OCI-M2 (cell line): ENCODE data around the gene HCN3.
"Not testable (repeated sequence)": the region's sequence is repeated elsewhere in the genome, so short reads cannot be mapped to it uniquely, and the experiment has no call there.

Experiments used
- DNase-seq: peaks from one replicate; lab custom pipeline; 2025; ENCODE audit not compliant: unreplicated experiment; lab: John Stamatoyannopoulos, UW

Gene HCN3

DNA sequence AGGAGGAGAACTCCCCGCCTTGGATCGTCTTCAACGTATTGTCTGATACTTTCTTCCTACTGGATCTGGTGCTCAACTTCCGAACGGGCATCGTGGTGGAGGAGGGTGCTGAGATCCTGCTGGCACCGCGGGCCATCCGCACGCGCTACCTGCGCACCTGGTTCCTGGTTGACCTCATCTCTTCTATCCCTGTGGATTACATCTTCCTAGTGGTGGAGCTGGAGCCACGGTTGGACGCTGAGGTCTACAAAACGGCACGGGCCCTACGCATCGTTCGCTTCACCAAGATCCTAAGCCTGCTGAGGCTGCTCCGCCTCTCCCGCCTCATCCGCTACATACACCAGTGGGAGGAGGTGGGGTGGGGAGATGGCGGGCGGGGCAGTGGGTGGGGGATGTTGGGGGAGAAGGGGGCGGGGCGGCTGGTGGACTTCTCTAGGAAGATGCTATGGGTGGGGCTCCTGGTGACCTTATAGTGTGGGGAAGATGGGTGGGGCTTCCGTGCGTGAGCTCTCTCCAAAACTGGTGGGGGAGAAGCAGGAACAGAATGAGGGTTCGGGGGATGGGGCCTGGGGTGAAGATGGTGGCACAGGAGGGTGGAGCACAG, 5.3 kb downstream of the HCN3 start:
- no peak for DNase-seq

DNA sequence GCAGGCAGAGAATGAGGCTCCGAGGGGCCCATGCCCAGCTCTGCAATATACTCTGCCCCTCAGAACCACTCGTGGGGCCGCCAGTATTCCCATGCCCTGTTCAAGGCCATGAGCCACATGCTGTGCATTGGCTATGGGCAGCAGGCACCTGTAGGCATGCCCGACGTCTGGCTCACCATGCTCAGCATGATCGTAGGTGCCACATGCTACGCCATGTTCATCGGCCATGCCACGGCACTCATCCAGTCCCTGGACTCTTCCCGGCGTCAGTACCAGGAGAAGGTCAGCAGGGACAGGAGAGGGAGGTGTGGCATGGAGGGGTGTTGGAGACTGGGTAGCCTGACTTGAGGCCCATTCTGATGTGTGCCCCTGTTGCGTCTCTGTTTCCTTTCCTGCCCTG, 7.2 kb downstream of the HCN3 start:
- no peak for DNase-seq

DNA sequence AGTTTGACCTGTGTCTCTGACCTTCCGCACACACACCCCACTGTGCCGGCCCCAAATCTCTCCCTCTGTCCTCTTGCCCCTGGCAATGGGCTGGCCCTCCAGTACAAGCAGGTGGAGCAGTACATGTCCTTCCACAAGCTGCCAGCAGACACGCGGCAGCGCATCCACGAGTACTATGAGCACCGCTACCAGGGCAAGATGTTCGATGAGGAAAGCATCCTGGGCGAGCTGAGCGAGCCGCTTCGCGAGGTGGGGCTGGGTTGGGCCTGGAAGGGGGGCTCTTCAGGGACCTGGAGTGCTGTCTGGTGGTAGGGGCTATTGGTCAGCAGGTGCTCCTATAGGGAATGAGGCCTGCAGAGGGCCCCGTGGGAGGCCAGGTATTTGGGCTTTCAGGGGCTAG, 7.8 kb downstream of the HCN3 start:
- DNase-seq: no peak

DNA sequence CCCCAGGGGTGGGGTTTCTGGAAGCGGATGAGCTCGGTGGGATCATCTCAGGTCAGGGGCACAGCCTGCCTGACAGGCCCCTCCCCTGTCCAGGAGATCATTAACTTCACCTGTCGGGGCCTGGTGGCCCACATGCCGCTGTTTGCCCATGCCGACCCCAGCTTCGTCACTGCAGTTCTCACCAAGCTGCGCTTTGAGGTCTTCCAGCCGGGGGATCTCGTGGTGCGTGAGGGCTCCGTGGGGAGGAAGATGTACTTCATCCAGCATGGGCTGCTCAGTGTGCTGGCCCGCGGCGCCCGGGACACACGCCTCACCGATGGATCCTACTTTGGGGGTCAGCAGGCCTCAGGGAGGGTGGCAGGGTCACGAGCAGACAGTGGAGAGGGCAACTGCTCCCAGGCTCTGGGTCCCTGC, 8.4 kb downstream of the HCN3 start:
- no peak for DNase-seq

DNA sequence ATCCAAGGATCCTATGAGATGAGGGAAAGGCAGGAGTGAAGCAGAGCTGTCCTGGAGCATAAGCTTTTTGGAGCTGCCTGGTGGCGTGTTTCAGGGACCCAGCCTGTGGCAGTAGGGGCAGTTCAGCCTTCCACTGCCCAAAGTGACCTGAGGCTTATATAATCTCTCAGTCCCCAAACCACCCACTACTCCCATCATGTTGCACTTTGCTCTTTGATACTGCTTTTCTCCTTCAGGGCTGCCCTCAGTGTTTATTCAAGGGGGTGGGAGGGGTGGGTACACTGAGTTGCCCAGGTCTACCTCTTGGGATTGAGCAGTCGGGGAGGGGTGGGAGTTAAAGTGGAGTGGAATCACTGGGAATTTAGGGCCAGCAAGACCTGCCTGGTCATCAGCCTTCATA, 9.3 kb downstream of the HCN3 start:
- DNase-seq: no peak

DNA sequence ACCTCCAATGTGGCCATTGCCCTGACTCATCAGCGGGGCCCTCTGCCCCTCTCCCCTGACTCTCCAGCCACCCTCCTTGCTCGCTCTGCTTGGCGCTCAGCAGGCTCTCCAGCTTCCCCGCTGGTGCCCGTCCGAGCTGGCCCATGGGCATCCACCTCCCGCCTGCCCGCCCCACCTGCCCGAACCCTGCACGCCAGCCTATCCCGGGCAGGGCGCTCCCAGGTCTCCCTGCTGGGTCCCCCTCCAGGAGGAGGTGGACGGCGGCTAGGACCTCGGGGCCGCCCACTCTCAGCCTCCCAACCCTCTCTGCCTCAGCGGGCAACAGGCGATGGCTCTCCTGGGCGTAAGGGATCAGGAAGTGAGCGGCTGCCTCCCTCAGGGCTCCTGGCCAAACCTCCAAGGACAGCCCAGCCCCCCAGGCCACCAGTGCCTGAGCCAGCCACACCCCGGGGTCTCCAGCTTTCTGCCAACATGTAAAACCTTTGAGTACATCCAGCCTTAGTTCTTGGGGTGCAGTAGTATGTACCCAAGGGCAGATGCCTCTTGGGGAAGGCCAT, 10.8 kb downstream of the HCN3 start:
- no peak for DNase-seq

DNA sequence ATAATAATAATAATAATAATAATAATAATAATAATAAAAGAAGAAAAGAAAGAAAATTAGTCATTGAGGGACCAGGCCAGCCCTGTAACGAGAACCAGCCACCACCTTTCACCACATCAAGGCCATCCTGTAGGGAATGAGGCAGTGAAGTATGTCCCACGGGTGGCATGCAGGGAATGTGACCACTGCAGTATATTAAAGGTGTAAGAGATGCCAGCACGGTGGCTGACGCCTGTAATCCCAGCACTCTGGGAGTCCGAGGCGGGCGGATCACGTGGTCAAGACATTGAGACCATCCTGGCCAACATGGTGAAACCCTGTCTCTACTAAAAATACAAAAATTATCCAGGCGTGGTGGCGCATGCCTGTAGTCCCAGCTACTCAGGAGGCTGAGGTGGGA, 13.7 kb downstream of the HCN3 start:
- DNase-seq: not testable (repeated sequence)

DNA sequence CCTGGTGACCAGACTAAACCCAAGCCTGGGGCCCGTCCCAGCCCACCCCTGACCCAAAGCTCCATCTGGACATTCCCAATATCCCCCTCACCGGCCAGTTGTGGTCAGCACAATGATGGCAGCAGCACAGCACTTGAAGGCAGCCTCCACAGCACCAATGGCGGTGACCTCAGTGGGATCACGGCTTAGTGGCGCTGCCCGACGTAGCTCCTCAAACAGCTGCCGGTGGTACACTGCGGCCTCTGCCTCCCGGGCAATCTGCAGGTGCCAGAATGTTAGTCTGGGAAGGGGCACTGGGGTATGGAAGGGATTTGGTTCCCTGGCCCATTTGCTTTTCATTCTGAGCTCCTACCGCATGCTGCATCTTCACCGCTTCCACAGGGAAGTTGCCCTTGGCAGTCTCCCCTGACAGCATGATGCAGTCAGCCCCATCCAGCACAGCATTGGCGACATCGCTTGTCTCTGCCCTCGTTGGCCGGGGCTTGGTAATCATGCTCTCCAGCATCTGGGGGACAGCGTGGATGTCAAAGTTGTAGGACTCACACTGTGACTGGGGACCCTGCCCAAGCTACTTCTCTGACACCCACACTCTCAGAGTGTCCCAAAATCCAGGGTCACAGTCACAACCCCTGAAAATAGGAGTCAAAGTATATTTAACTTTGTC, 16.0 kb downstream of the HCN3 start:
- DNase-seq: no peak

DNA sequence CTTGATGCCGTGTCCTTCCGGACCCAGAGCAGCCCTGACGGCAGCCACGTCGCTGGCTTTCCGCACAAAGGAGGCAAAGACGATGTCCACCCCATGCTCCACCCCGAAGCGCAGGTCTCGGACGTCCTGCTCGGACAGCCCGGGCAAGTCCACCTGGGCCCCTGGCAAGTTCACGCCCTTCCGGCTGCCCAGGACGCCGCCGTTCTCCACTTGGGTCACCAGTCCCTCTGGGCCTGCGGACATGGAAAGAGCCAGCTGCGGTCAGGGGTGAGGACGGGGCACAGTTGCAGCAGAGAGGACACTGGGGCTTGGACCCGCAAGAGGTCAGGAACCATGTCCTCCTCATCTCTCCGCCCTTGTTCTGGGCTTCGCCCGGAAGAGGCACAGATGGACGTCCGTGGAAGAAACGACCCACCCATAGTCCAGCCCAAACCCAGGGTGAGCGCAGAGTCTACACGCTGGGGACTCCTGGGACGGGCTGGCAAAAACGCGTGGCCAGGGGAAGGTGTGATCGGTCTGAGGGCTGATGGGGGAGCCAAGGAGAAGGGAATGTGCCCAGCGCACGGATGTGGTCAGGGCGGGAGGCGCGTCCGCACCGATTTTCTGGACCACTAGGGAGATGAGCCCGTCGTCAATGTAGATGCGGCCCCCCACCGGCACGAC, 17.4 kb downstream of the HCN3 start:
- no peak for DNase-seq

DNA sequence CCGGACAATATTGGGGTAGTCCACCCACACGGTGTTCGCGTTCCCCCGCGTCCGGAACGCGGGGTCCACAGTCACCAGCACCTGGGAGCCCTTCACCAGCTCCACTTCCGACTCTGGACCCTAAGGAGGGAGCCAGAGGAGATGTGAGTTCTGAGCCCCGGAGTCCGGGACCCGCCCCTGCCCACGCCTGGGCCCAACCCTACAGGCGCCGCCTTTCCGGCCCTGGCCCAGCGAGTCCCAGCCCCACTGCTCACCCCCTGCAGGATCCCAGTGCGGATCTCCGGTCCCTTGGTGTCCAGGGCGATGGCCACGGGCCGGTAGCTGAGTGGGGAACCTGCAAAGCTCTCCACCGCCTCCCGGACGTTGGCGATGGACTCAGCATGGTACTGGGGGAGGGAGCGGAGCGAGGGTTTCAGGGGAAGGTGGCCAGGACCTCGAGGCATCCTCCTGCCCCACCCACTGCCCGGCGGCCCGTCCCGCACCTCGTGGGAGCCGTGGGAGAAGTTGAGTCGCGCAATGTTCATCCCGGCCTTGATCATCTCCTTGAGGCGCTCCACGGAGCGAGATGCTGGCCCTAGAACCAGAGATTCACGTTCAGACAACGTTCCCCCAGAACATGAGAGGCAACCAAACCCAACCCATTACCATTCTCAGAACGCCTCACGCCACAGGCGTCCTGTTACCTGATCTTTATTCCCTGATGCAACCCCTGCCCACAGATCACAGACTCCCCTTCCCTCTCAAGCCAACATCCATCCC, 18.1 kb downstream of the HCN3 start:
- DNase-seq: no peak

DNA sequence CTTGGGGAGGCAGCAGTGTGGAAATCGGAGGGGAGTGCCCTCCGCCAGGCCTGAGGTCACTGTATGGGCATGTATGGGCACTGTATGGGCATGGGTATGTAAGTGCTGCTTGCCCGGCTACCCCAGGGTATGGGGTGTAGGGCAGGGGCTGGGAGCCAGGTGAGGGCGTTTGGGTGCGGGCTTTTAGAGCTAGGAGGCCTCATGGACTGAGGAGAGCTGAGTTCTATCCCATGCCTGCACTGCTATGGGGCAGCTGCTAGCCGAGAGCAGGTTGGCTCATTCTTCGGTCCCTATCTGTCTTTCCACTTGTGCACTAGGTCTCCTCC, 18.6 kb downstream of the HCN3 start:
- no peak for DNase-seq

DNA sequence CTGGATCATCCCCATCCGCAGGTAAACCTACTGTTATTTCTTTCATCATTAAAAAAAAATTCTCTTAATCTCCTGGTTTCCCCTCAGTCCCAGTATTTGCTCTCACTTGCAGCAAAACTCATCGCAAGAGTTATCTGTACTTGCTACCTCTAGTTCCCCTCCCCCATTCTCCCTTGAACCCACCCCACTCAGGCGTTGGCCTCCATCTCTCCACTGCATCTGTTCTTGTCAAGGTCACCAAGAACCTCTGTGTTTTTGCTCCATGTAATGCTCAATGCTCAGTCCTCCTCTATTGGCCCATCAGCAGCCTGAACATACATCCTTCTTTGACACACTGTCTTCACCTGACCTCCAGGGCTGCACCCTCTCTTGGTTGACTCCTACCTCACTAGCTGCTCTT, 19.4 kb downstream of the HCN3 start:
- DNase-seq: no peak

DNA sequence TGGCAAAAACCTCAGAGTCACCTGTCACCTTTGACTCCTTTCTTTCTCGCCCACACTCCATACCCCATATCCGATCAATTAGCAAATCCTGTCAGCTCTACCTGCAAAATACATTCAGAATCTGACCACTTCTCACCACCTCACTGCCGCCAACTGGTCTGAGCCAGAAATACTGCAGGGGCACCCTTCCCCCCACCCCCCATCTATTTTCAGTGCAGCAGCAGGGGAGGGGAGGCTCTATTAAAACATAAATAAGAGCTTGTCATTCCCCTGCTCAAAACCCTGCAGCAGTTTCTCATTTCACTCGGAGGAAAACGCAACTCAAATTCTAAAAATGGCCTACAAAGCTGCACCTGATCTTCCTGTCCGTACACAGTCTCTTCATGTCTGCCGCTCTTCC, 20.1 kb downstream of the HCN3 start:
- DNase-seq: no peak

DNA sequence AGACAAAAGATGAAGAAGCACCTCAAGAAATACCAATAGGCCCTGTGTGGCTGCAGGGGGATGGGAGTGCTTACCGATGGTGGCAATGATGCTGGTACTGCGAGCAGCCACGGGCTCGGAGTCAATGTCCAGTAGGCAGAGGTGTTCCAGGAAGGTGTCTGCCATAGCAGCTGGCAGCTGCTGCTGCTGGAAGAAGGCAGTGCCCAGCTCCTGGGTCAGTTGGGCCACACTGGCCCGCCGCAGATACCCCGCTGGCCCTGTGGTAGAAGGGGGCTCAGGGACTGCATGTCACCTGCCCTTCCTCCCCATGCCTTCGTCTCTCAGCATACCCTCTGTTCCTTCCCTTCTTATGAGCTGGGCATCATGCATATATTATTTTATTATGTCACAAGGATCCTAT, 22.8 kb downstream of the HCN3 start:
- DNase-seq: no peak

DNA sequence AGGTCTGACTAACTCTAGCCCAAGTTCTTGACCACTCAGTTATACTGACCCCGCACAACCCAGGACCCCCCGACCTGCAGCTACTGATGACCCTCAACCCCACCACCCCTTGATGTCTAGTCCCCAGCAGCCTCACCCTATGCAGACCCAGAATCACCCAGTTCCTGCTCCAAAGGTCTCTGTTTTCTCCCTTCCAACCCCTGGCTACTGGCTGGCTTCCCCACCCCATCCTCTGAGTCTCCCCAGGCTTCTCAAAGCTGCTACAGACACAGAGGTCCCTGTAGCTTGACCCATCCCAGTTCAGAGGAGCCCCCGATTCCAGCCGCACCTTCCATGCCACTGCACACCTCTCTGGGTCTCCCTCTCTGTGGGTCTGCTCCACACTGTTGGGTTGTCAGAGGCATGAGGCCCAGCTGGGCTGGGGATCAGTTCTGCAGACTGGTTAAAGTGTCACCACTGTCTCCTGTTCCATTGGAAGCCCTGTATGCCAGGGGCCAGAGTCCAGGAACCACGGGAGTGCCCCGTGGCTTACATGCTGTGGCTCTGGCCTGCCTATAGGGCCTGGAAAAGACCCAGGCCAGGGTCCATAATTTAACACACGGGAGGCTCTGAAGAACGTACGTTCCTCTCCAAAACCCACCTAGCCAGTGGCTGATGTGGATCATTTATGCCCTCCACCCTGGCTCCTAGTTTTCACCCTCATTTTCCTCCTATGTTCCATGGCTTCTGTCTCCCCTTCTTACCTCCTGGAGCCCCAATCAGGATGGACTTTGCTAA, 23.5 kb downstream of the HCN3 start:
- no peak for DNase-seq

DNA sequence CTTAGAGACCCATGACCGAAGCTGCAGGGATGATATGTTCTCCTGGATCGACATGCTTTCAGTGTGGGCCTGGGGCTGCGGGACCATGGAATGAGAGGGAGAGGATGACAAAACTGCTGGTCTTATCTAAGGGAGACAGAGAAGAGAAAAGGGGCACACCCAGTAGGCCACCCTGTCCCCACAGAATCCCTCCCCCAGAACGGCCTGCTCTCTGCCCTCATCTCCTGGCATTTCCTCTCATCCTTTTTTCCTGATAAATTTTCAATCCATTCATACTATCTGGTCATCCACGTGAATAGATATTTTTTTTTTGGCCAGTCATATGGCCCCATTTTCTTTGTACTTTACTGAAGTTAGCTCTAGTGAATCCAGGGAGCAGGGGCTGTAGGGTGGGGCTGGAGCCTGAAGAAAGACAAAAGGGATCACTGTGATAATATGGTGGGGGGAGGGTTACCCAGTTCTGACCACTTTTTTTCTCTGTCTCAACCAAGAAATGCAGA, 24.1 kb downstream of the HCN3 start, which contains the start of gene PKLR:
Gene PKLR, minus strand, starts transcription at position 97 of the 500 bp plus-strand sequence. Its CDS starts 43 bp downstream, at position 54.
- no peak for DNase-seq

DNA sequence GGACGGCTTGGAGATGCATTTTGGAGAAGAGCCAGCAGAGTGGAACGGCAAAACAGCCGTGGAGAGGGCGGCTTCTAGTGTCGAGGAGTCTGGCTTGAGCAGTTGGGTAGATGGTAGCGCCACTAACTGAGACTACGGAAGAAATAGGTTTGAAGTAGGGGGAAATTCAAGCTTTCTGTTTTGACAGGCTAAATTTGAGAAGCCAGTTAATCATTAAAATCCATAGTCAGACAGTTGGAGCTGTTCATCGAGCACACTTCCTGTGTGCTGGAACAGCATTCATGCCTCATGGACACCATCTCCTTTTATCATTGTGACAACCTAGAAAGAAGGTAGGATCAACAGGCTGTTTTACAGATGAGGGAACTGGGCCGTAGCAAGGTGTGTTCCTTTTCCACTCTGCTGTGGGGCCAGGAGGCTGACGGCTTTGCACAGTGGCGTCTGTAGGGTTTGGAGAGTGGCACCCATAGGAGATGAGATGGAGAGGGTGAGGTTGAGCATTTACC, 27.3 kb downstream of the HCN3 start:
- no peak for DNase-seq

DNA sequence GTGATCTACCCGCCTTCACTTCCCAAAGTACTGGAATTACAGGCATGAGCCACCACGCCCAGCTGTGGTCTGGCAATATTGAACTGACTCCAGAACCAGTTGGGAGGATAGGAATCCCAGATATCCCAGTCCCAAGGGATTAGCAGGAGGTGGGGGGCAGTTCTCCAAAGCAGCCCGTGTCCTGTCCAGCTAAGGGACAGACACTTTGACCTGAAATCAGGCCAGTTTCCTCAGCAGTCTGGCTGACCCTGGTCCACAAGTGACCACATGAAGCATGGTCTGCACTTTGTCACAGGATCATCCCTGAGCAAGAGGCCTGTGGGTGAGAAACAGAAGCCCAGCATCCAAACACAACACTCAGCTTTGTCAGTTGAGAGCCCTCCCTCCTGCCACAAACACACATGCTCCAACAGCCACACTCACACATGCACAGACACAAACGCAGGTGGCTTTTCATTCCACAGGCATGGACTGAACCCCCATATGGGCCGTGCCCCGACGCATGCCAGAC, 28.7 kb downstream of the HCN3 start:
- DNase-seq: no peak

DNA sequence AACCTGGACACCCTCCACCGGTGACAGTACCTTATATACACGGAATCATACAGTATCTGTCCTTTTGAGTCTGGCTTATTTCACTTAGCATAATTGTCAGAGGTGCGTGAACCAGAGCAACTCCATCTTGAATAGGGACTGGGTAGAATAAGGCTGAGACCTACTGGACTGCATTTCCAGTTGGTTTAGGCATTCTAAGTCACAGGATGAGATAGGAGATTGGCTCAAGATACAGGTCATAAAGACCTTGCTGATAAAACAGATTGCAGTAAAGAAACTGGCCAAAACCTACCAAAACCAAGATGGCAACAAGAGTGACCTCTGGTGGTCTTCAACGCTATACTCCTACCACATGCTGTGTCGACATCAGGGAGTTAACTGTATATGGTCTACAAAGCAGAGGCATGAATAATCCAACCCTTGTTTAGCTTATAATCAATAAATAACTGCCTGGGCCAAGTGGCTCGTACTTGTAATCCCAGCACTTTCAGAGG, 30.0 kb downstream of the HCN3 start:
- no peak for DNase-seq
